Head of caudate nucleus (tissue), 42 donors: ENCODE results near the gene SUCLG1.
"Not testable (repeated sequence)": the region's sequence is repeated elsewhere in the genome, so short reads cannot be mapped to it uniquely, and the experiment has no call there.

Source experiments
- DNase-seq, 42 donors: peaks; one replicate each; pipeline versions ENCODE4 v3.0.0 to v3.0.0-alpha.2; 2020 to 2021; ENCODE audit warnings: mixed read lengths in 7 of 42
- intact Hi-C: fragments of 100-400 bp; cut with DNase I; formaldehyde crosslinking; loops from one replicate; pipeline ENCODE4 v1.15.0; 2022

The SUCLG1 gene

GRCh38 chr2:84472856-84473565 lies 13.9 kb upstream of the SUCLG1 start:
- intact Hi-C loops = no loop called here
- DNase-seq = no peak

GRCh38 chr2:84472423-84472822 lies 13.3 kb upstream of the SUCLG1 start:
- DNase-seq, intact Hi-C loops: not testable (repeated sequence)

- DNase-seq = no peak
- intact Hi-C loops = no loop called here
Observed at GRCh38 chr2:84467389-84467788, 8.3 kb upstream of the SUCLG1 start.

GRCh38 chr2:84461310-84461709 lies 2.2 kb upstream of the SUCLG1 start:
- DNase-seq = no peak
- intact Hi-C loops = no loop called here

GRCh38 chr2:84460670-84461069 lies 1.6 kb upstream of the SUCLG1 start:
- intact Hi-C loops = no loop called here
- DNase-seq = no peak

GRCh38 chr2:84459944-84460429 lies 907 bp upstream of the SUCLG1 start:
- intact Hi-C loops = no loop called here

GRCh38 chr2:84458551-84459017 lies 496 bp downstream of the SUCLG1 start:
- peak in 29 of 42 donors; percentile 2 to 65 (median 32) for DNase-seq
- intact Hi-C loops = no loop called here

More at GRCh38 chr2:84459944-84460429, 907 bp upstream of the SUCLG1 start:
- DNase-seq = no peak

GRCh38 chr2:84457686-84458085 lies 1.4 kb downstream of the SUCLG1 start:
- DNase-seq = no peak
- intact Hi-C loops = no loop called here

GRCh38 chr2:84456156-84456555 lies 2.9 kb downstream of the SUCLG1 start:
- no peak for DNase-seq
- intact Hi-C loops = no loop called here

- DNase-seq = no peak
- intact Hi-C loops = no loop called here
Observed at GRCh38 chr2:84454581-84454980, 4.5 kb downstream of the SUCLG1 start.

- intact Hi-C loops = no loop called here
- DNase-seq = no peak
Observed at GRCh38 chr2:84452624-84453023, 6.5 kb downstream of the SUCLG1 start.

GRCh38 chr2:84451579-84451978 lies 7.5 kb downstream of the SUCLG1 start:
- intact Hi-C loops = no loop called here

GRCh38 chr2:84450288-84451227 lies 8.5 kb downstream of the SUCLG1 start:
- intact Hi-C loops = no loop called here
- DNase-seq = no peak

More at GRCh38 chr2:84451579-84451978, 7.5 kb downstream of the SUCLG1 start:
- no peak for DNase-seq

- intact Hi-C loops = no loop called here
- DNase-seq = no peak
Observed at GRCh38 chr2:84449711-84450110, 9.4 kb downstream of the SUCLG1 start.

GRCh38 chr2:84449055-84449454 lies 10.0 kb downstream of the SUCLG1 start:
- no peak for DNase-seq
- intact Hi-C loops = no loop called here

- intact Hi-C loops = no loop called here
- no peak for DNase-seq
Observed at GRCh38 chr2:84443477-84443876, 15.6 kb downstream of the SUCLG1 start.

GRCh38 chr2:84442888-84443287 lies 16.2 kb downstream of the SUCLG1 start:
- intact Hi-C loops = no loop called here
- DNase-seq = no peak

GRCh38 chr2:84441505-84441904 lies 17.6 kb downstream of the SUCLG1 start:
- DNase-seq = no peak
- intact Hi-C loops = no loop called here

- no peak for DNase-seq
- intact Hi-C loops = no loop called here
Observed at GRCh38 chr2:84441036-84441435, 18.0 kb downstream of the SUCLG1 start.
